HS-5 (cell line): Measurements from ENCODE around the gene TM9SF2.

Experiments used
- DNase-seq: peaks from one replicate; pipeline ENCODE4 v3.0.0-alpha.2; 2012; ENCODE audit warnings: low read depth

The TM9SF2 gene

DNA sequence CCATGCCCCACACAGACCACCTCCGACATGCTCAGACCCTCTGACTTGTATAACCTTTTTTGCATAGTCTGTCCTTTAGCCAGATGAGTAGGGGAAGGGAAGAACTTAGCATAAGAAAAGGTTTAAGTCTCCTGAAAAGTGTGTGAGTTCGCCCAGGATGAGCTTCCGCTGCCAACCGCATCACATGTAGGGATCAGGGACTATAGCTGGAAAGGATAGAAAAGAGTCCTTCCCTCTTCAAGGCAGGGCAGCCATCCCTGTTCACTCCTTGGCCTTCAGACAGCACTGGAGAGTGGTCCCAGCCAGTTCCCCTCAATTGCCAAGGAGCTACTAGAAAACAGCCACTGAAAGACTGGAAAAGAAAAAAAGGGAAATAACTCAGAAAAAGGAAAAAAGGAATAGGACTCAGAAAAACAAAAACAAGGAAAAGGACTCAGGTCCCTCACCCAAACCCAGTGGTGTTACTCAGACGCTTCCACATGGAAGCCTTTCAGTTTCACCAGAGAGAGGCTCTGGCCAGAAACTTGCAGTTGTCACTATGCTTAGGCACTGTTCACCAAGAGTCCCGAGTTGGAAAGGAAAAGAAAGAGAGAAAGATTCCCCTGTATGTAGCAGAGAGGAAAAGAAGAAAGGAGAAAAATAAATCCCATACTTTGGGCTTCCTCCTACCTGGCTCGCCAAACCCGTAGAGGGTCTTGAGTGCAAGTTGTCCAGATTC lies 5.6 kb upstream of the TM9SF2 start:
- DNase-seq, result no peak

DNA sequence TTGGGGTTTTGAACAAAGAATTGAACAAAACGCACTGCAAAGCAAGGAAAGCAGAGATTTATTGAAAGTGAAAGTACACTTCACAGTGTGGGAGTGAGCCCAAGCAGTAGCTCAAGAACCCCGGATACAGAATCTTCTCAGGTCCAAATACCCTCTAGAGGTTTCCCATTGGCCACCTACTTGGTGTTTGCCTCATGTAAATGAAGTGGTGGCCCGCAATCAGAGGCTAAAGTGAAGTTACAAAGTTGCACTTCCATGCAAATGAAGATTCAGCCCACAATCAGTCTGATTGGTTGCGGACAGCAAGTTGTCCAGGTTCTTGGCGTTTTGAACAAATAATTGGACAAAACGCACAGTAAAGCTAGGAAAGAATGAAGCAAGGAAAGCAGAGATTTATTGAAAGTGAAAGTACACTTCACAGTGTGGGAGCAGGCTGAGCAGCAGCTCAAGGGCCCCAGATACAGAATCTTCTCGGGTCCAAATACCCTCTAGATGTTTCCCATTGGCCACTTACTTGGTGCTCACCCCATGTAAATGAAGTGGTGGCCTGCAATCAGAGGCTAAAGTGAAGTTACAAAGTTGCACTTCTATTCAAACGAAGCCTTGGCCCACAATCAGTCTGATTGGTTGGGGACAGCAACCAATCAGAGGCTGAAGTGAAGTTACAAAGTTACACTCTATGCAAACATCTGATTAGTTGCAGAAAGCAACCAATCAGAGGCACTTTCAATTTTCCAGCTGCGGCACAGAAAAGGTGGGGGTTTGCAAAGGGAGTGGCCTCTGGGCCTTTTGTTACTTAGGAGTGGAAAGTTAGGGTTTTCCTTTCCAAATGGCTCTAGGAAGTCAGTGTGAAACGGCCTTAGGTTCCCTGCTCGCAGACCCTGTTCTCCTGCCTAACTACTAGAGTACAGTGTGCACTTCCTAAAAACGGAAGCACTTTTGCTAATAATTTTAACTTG lies 4.8 kb upstream of the TM9SF2 start:
- DNase-seq, result peak; percentile 66

DNA sequence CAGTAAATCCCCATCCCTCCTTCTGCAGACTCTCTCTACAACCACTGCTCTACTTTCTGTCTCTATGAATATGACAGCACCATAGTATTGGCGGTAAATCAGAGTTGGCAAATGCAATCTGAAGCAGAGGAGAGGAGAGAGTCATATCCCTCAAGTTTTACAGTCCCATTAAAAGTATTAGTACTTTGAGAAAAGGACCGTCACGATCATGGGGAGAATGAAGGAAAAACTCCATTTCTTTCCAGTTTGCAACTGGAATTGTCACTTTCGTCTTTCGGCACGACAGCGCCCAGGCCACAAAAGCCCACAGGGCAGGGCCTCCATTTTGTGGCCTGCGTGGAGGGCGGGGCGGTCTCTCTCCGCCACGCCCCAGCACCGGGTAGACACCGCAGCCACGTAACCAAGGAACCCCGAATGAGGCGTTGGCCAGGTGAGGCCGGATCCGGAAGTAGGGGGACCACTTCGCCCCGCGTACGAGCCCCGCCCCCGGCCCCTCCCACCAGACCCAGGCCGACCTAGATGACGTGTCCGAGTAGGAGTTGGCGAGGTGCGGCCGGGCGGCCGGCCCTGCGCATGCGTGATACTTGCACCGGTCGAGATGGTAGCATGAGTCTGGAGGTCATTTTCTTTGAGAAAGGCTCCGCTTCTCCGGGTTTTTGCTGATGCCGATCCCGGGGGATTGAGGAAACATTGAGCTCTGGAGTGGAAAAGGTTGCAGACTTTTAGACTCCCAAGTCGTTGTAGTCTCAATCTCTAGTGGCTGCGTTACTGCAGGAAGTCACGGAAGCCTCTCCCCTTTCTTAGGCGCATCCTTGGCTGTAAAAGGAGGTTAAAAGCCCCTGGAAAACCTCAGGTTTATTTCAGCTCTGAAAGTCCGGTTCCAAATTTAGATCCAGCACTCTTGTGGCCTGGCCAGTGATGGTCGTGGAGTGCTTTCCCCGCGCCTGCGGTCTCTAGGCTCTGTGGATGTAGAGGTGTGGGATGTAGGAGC lies 2.8 kb upstream of the TM9SF2 start:
- no peak for DNase-seq

DNA sequence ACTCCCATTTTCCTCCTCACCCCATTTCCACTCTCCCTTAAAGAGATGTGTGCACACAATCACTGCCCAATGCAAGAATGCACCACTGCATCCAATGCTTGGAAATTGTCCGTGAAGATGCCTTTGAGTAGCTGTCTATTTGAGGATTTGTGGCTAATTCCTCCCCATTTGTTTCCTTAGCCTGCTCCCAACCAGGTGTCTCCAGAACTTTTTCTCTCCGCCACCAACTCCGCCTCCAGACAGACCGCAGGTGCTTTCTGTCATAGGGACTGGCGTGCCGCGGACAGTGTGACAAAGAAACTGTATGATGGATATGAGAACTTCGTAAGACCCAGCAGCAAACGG lies 461 bp upstream of the TM9SF2 start:
- no peak for DNase-seq

DNA sequence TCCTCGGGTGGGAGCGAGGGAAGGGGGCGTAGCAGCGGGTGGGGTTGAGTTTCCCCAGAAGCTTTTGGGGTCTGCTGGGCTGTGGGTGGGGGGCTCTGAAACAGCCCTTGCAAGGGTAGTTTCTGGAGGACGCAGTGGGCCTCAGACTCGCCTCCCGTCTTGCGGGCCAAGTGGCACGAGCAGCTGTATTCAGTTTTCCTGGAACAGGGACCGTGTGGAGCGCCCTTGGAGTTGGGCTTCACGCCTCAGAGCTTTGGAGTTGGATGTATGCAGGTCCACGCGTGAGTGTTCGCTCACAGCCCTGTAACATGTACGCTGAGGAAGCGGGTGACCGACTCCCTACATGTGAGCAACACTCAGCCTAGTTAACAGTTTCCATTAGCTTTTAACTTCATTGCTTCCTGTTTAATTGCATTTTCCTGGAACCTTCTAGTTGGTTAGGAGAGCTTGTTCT lies 603 bp downstream of the TM9SF2 start:
- DNase-seq, result no peak

DNA sequence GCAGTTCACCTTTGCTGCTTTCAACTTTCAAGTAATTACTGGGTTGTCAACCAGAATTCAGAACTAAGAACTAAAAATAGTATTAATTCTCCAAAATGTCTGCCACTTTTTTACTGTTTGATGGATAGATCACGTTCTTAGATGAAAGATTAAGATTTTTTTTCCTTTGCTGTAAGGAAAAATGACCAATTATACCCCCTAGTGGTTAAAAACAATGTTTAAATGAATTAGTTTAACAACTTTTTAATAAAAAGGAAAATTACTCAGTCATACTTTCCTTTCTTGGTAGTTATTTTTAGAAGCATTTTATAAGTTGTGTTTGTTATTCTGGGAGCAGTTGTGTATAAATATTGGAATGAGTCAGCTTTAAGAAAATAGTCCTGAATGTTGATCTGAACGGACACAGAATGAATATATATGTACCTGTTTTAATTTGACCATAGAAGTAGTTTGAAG lies 4.6 kb downstream of the TM9SF2 start:
- DNase-seq, result no peak

DNA sequence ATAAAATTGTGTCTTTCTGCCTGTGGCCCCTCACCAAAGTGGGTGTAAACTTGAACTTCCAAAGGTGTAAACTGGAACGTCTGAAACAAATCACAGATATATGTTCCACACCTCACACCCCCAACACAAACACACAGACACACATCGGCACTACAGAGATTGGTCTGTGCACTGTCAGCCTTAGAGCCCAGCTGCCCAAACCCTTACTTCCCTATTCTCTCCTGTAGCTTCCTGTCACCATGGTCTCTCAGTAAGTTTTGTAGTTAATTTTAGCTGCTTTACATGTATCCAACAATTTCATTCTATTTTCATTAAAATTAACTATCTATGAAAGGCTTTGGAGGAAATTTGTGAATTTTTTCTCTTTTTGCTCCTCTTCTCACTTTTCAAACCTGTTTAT lies 5.4 kb downstream of the TM9SF2 start:
- no peak for DNase-seq

DNA sequence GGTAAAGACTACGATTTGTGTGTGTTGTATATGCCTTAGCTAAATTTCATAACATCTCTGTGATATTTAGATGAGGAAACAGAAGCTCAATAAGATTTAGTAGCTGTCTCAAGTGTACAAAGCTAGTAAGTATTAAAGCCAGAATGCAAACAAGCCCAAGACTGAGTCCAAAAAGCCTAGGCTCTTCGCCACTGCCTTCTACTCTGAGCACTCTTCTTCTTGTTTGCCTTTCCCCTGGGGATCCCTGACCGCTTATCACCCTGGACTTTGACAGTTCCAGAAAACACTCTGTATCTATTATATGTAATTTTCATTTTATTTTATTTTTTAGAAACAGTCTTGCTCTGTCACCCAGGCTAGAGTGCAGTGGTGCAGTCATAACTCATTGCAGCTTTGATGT lies 5.8 kb downstream of the TM9SF2 start:
- no peak for DNase-seq

DNA sequence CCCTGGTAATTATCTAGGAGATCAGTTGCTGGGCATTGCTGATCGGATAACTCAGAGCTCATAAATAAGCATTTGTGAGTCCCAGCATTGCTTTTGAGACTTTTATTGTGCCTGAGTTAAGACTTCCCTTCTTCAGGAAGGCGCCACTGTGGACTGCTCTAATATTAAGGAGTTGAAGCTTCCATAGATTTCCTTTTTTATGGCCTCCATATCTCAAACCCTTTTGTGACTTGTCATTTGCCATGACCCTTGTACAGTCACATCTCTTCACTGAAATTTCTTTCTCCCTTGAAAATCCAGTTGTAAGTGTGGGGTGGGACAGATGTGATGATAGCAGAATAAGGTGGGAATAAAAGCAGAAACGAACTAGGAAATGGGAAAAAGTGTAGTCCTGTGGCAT lies 6.3 kb downstream of the TM9SF2 start:
- no peak for DNase-seq

DNA sequence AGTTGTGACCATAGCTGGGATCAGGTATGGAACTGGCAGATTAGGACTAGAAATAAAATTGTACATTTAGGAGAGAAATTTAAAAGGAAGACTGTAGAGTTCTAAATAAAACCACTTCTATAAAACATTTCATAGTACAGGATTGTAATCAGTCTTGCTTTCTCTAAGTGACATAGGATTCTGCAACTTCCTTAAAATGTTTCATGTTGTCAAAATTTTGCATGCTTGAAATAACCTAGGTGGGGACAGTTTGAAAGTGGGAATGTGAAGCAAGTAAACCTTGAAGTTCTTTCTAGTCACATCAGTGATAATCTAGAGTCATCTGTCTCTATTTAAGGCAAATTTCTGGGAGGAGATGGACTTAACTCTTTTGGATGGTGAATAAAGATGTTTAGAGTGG lies 6.7 kb downstream of the TM9SF2 start:
- DNase-seq, result no peak

DNA sequence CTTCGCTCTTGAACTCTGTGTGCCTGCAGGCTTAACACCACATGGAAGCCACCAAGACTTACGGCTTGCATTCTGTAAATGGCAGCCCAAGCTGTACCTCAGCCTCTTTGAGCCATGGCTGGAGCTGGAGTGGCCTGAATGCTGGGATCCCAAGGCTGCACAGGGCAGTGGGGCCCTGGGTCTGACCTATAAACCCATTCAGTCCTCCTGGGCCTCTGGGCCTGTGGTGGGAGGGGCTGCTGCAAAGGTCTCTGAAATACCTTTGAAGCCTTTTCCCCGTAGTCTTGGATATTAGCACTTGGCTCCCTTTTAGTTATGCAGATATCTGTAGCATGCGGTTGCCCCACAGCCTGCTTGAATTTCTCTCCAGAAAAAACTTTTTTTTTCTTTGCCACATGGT lies 8.2 kb downstream of the TM9SF2 start:
- DNase-seq, result no peak

DNA sequence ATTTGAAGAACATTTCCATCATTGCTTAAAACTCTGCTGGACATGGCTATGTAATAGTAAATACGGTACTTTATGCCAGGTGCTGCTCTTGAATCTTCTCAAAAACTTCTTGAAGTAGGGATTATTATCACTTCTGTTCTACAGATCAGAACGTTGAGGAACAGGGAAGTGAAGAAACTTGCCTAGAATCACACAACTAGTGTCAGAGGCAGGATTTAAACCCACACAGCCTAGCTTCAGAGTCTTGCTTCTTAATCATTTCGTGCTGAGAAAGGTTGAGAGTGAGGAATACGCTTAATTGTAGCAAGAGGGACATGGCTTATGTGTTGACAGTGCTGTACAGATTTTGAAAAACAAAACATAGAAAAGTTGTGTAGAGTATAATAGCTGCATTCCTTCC lies 13.5 kb downstream of the TM9SF2 start:
- DNase-seq, result no peak

DNA sequence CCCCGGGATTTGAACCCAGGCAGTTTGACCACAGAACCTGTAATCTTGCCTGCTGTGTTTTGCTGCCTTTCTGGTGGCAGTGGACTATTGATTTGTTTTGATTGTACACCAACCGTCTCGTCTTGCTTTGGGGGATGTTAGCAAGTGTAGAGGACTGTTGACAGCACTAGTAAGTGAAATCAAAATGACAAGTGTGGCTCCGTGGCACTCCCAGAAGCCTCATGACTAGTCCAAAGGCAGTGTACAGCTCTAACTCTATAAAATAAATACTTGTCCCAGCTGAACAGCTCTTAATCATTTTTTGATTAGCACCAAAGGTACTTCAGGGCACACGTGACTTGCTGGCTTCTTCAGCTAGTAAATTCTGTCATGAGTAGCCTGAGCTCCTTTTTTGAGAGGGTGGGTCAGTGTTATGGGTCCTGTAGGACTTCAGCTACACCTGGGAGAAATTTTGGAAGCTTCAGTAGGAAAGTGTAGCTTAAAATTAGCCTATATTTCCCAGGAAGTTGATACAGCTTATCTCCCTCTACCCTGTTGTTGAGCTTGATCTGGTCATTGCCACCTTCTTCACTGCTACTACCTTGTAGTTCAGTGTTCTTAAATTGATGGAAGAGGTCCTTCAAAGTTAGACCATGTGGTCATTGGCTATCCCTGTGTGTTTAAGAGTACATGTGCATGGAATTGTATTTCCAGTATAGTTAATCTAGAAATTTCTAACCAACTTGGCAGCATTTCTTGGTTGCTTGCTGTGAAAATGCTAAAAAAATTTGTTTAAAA lies 15.1 kb downstream of the TM9SF2 start:
- no peak for DNase-seq

DNA sequence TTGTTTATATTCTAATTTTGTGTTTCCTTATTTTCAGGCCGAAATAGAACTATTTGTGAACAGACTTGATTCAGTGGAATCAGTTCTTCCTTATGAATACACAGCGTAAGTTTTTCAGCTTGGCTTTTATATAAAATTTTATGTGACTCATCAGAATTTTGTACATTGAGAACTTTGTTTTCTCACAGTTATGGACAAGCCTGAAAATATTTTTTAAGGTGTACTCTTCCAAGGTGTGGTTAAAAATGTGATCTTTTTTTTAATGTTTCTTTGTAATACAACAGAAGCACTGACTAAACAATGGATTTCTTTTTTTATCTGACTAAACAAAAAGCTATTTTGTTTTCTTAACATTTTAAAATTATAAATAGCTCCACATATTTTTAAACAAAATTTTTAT lies 16.3 kb downstream of the TM9SF2 start:
- DNase-seq, result no peak

DNA sequence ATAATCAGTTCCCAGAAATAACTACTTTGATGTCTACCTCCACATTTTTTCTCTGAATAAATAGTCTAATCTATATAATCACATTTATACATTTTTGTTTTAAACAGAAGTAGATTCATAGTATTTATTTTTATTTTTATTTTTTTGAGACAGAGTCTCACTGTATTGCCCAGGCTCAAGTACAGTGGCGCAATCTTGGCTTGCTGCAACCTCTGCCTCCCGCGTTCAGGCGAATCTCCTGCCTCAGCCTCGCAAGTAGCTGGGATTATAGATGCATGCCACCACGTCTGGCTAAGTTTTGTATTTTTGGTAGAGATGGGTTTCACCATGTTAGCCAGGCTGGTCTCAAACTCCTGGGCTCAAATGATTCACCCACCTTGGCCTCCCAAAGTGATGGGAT lies 16.7 kb downstream of the TM9SF2 start:
- DNase-seq, result no peak

DNA sequence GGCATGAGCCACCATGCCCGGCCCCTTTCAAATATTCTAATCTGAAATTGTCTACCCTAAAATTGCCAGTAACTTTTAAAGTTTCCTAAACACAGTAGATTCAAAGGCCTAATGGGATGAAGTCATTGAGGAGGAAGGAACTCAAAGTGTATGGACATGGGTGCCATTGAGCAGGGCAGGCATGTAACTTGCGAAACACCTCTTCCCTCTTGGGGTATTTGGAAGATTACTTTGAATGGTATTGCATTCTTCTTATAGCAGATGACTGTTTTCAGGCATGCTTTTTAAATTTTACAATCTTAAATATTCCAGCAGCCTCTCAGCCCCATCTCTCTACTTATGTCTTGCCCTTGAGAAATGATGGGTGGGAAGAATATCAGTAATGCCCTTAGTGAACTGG lies 21.0 kb downstream of the TM9SF2 start:
- no peak for DNase-seq

DNA sequence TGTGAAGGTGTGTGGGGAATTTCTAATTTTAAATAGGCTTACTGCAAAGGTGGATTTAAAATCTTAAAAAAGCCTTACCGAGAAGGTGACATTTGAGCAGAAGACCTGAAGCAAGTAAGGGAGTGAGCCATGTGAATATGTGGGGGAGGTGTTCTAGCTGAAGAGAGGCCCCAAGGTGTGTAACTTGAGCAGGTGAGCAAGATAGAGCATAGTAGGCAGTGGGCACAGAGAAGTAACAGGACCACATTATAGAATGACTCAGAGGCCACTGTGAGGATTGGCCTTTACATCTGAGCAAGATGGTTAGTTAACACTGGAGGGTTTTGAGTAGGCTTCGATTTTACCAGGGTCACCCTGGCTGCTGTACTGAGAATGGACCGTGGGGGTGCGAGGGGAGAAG lies 22.6 kb downstream of the TM9SF2 start:
- DNase-seq, result no peak

DNA sequence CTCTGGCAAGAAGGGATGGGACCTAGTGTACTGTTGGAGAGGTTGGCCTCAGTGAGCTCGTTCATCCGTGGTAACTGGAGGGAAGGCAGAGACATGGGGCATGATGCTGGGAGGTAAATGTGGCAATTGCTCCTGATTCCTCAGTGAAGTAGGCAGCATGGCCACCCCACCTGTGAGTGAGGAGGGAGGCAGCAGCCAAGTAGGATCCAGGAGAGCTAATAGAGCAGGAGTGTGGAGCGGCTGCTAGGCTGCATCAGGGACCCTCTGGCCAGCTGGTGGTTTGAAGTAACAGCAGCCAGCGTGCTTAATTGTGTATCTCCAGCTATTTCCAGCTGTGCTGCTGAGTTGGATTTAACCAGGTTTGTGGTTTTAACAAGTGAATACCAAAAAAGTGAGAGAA lies 24.7 kb downstream of the TM9SF2 start:
- DNase-seq, result no peak

DNA sequence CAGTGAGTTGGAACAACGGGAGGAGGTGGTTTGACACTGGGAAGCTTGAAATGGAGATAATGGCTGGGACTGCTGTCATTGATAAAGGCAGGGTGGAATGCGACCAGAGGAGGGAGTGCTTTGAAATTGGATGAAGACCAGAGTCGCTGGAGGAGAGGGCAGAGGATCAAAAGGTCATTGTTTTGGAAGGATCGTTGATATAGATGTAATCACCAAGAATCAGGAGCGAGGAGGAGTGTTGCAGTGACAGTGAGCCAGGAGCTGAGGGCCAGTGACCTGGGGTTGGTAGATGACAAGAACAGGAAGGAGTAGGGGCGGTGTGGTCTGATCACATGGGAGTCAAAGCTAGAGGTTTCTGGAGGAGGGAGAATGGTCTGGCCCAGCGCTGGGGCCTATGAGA lies 25.3 kb downstream of the TM9SF2 start:
- no peak for DNase-seq

DNA sequence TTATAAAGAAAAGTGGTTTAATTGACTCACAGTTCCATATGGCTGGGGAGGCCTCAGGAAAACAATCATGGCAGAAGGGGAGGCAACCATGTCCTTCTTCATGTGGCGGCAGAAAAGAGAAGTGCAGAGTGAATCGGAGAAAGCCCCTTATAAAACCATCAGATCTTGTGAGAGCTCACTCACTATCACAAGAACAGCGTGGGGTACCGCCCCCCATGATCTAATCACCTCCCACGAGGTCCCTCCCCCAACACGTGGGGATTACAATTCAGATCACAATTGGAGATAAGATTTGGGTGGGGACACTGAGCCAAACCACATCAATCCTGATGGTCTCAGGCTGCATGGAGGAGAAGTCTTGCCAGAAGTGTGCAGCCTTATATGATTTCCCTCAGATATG lies 26.0 kb downstream of the TM9SF2 start:
- DNase-seq, result no peak

DNA sequence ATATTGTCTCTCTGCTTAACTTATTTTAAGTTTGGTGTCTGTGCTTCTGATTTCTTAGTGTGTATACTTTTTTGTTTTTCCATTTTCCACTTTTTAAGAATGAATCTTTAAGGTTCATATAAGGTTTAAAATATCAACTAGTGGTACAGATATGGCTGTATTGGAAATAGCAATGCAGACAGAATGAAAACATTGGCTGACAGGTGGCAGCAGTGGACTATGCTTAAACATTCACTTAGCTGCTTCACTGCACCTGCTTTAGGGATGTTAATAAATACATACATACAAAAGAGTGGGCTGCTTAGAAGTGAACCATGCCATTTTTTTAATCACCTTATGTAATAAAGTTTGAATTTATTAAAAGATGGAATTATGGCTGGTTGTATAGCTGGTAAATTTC lies 27.3 kb downstream of the TM9SF2 start:
- no peak for DNase-seq
